GM19099 (cell line): Measurements from ENCODE around the gene MSLN.
A peak's percentile ranks its signal among the peaks of the same experiment; 100 is the strongest.

Experiments
- POLR2A ChIP-seq: IDR thresholded peaks from 3 replicates; pipeline ENCODE4 v1.6.1; 2011; ENCODE audit warnings: low read depth; ENCODE audit not compliant: insufficient read length; ENCODE audit errors: extremely low read depth

The MSLN gene

GRCh38 chr16:805474-805873, 44.9 kb downstream of the MSLN start:
- no peak for TF ChIP-seq POLR2A

- TF ChIP-seq POLR2A, result peak; percentile 75
Measured at GRCh38 chr16:807347-808084, 47.0 kb downstream of the MSLN start.

DNA sequence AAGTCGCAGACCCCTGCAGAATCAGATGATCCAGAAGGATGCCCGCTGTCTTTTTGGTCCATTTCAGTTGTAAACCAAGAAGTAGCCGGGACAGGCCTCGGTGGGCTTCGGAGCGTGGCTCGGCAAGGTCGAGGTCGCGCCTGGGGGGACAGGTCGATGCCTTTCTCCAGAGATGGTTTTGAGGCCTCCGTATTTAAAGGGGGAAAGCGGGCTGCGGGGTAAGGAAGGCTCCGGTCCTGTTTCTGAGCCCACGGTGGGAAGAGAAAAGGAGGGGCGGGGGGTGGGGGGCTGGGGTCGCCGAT, 47.5 kb downstream of the MSLN start:
- TF ChIP-seq POLR2A, result no peak

DNA sequence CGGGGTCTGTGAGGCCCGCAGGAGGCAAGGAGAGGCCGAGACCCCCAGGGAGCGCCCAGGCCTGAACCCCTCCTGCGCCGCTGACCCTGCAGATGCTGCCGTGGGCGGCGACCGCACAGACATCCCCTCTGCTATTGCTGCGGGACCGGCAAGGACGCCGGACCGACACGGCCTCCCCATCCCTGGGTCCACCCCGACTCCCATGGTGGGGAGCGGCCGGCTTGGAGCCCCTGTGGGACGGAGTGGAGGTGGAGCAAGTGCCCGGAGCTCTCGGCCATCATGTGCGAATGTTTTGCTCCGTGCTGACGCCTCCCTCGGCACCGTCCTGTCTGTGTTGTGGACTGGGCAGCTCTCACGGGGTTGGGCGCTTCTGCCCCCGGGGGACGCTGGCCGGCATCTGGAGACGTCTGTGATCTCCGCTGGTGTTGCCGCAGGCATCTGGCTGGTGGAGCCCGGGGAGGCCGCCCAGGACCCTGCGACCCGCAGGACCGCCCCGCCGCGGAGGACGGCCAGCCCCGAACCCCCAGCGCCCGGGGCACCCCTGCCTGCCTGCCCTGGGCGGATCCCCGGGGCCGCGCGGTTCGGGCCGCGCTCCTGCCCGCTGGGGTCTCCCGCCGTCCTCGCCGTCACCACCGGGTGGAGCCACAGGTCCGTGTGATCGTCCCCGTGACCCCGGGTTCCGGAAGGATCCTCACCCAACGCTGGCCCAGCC, 52.8 kb downstream of the MSLN start:
- no peak for TF ChIP-seq POLR2A

- TF ChIP-seq POLR2A, result no peak
Measured at GRCh38 chr16:813916-814412, 53.4 kb downstream of the MSLN start.

DNA sequence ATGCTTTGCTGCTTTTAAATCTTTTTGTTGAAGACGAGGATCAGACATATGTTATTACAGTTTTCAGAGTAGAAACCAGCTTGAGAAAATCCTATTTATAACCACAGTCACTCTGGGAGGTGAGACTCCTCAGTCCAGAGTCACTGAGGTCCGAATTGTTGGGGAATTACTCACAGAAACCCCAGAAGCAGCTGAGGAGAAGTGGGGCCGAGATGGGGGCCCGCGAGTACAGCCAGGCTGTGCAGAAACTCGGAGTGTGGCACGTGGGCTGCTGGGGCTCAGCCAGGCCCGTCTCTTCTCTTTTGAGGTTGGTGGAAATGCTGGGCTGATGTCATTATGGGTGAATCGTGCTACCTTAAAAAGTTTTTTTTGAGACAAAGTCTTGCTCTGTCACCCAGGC, 54.4 kb downstream of the MSLN start:
- TF ChIP-seq POLR2A, result no peak

DNA sequence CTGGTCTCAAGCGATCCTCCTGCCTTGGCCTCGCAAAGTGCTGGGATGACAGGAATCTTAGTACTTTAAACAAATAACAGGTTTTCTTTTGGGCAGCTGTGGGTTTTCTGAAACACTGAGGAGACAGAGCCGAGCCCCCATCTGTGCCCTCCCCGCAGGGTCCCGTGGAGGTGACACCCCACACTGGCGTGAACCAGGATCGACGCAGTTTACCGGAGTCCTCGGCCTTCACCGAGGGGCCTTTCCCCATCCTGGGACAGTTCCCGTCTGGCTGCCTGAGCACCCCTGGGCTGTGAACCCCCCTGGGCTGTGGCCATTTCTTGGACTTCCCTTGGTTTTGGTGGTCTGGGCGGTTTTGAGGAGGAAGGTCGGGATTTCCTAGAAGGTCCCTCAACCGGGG, 55.3 kb downstream of the MSLN start:
- TF ChIP-seq POLR2A, result no peak

DNA sequence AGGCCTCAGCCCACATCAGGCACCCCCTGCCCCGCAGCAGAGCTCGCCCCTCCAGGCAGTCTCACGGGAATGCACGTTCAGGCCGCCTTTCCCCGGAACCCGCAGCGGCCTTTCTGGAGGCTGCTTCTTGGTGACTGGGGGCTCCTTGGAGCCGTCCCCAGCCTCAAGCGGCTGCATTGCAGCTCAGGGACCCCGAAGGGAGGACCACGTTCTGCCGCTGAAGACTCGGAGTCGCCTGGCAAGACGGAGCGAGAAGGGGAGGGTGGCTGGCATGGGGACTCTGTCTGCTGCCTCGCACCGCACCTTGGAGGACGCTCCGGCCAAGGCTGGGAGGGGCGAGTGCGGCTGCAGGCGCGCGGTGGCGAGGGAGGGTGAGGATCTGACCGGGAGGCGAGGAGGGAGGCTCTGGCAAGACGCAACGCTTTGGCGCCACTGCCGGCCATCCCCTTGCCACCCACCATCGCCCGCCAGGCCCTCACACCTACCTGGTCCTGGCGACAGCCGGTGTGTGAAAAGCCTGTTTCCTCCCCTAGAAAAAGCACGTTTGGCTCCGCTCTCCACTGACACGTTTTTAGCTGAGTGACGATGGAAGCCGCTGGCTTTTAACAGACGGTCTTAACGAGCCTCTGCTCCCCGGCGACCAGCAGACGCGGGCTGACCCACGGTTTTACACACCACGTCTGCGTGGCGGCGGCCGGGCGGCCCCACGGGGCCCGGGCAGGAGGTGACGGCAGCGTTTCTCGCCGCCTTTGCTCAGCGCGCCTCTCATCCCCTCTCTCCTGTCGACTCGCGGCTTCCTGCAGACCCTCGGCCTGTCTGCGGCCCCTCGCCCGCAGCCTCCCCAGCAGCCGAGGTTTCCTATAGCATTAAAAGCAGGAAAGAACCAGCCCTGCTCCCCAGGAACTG, 56.7 kb downstream of the MSLN start:
- TF ChIP-seq POLR2A, result no peak

- TF ChIP-seq POLR2A, result no peak
Measured at GRCh38 chr16:818132-818531, 57.6 kb downstream of the MSLN start.
